ENCODE data around the gene KIZ.

KIZ gene

GRCh38 chr20:21145424-21145823 is 19.5 kb downstream of the KIZ start:
- DNase-seq: no peak
- Histone ChIP-seq H3K9me3 (no peaks in the 10 kb centered on the region), H3K4me1 (no peaks in the 10 kb centered on the region), H3K36me3 (peaks cover 5 to 19% (median 14%) of the 10 kb centered on the region in 3 donors), H3K27me3 (no peaks in the 10 kb centered on the region), H3K27ac (no peak overlapping the region), H3K4me3 (no peak overlapping the region)
- TF ChIP-seq CTCF (IDR thresholded peaks at IDR 0.05): no peak
- intact Hi-C loops (cut with DNase I; ENCODE audit: low total_unique reads): no loop called here

GRCh38 chr20:21146215-21146614 is 20.3 kb downstream of the KIZ start:
- no peak overlapping the region for H3K27ac ChIP-seq
- no peak overlapping the region for H3K4me3 ChIP-seq
- H3K9me3 ChIP-seq: no peaks in the 10 kb centered on the region
- no peaks in the 10 kb centered on the region for H3K4me1 ChIP-seq
- peaks cover 5 to 23% (median 14%) of the 10 kb centered on the region in 3 donors for H3K36me3 ChIP-seq
- TF ChIP-seq CTCF (IDR thresholded peaks at IDR 0.05): no peak
- H3K27me3 ChIP-seq: no peaks in the 10 kb centered on the region
- DNase-seq: no peak
- intact Hi-C loops (cut with DNase I; ENCODE audit: low total_unique reads): no loop called here

GRCh38 chr20:21147593-21147992 is 21.7 kb downstream of the KIZ start:
- Histone ChIP-seq H3K9me3 (no peaks in the 10 kb centered on the region), H3K4me1 (no peaks in the 10 kb centered on the region), H3K27me3 (no peaks in the 10 kb centered on the region), H3K4me3 (no peak overlapping the region), H3K27ac (no peak overlapping the region), H3K36me3 (peaks cover 5 to 23% (median 14%) of the 10 kb centered on the region in 3 donors)
- intact Hi-C loops (cut with DNase I; ENCODE audit: low total_unique reads): no loop called here
- no peak for DNase-seq
- TF ChIP-seq CTCF (IDR thresholded peaks at IDR 0.05): no peak

- no peak for TF ChIP-seq CTCF (IDR thresholded peaks at IDR 0.05)
- Histone ChIP-seq H3K27ac (no peak overlapping the region), H3K4me1 (no peaks in the 10 kb centered on the region), H3K9me3 (no peaks in the 10 kb centered on the region), H3K4me3 (no peak overlapping the region), H3K27me3 (no peaks in the 10 kb centered on the region), H3K36me3 (peaks cover 6 to 23% (median 14%) of the 10 kb centered on the region in 3 donors)
- DNase-seq: no peak
- intact Hi-C loops (cut with DNase I; ENCODE audit: low total_unique reads): no loop called here
Observed at GRCh38 chr20:21149344-21149743, 23.5 kb downstream of the KIZ start.

GRCh38 chr20:21151791-21152190 is 25.9 kb downstream of the KIZ start:
- H3K27ac ChIP-seq: no peak overlapping the region

More at GRCh38 chr20:21151791-21152190, 25.9 kb downstream of the KIZ start:
- H3K27me3 ChIP-seq: no peaks in the 10 kb centered on the region
- H3K4me1 ChIP-seq: no peaks in the 10 kb centered on the region
- intact Hi-C loops (cut with DNase I; ENCODE audit: low total_unique reads): no loop called here
- no peak overlapping the region for H3K4me3 ChIP-seq
- H3K9me3 ChIP-seq: no peaks in the 10 kb centered on the region
- no peak for DNase-seq
- no peak for TF ChIP-seq CTCF (IDR thresholded peaks at IDR 0.05)
- H3K36me3 ChIP-seq: peaks cover 10 to 23% (median 21%) of the 10 kb centered on the region in 3 donors

All from tibial artery (tissue), 4 donors.